ENCODE measurements around the gene ITM2A.

Gene ITM2A

GRCh38 chrX:79366873-79367749, at the start of gene ITM2A:
TSS of gene ITM2A (minus strand) at chrX:79367334. CDS start at chrX:79367215, 119 bp downstream.
- peak in 19 of 56 donors; percentile 0 to 36 (median 6) for DNase-seq

GRCh38 chrX:79415056-79415455, 47.9 kb upstream of the ITM2A start:
- DNase-seq: no peak

- DNase-seq: no peak
Measured at GRCh38 chrX:79413963-79414362, 46.8 kb upstream of the ITM2A start.

- peak in 1 of 56 donors; percentile 8 for DNase-seq
Measured at GRCh38 chrX:79412972-79413371, 45.8 kb upstream of the ITM2A start.

- DNase-seq: no peak
Measured at GRCh38 chrX:79412166-79412565, 45.0 kb upstream of the ITM2A start.

- DNase-seq: no peak
Measured at GRCh38 chrX:79409657-79410056, 42.5 kb upstream of the ITM2A start.

GRCh38 chrX:79408623-79409322, 41.6 kb upstream of the ITM2A start:
- no peak for DNase-seq

GRCh38 chrX:79400623-79401022, 33.5 kb upstream of the ITM2A start:
- DNase-seq: no peak

GRCh38 chrX:79375340-79375739, 8.2 kb upstream of the ITM2A start:
- no peak for DNase-seq

- no peak for DNase-seq
Measured at GRCh38 chrX:79371640-79372039, 4.5 kb upstream of the ITM2A start.

GRCh38 chrX:79371101-79371500, 4.0 kb upstream of the ITM2A start:
- no peak for DNase-seq

GRCh38 chrX:79369871-79370270, 2.7 kb upstream of the ITM2A start:
- no peak for DNase-seq

GRCh38 chrX:79368441-79368840, 1.3 kb upstream of the ITM2A start:
- peak in 1 of 56 donors; percentile 0 for DNase-seq

GRCh38 chrX:79367907-79368306, 773 bp upstream of the ITM2A start:
- no peak for DNase-seq

GRCh38 chrX:79366556-79366872, 620 bp downstream of the ITM2A start:
- DNase-seq: peak in 1 of 56 donors; percentile 6

- no peak for DNase-seq
Measured at GRCh38 chrX:79365591-79365990, 1.5 kb downstream of the ITM2A start.

GRCh38 chrX:79364306-79364705, 2.8 kb downstream of the ITM2A start:
- DNase-seq: no peak

- DNase-seq: no peak
Measured at GRCh38 chrX:79361192-79361870, 5.8 kb downstream of the ITM2A start.

- DNase-seq: no peak
Measured at GRCh38 chrX:79336869-79337815, 30.0 kb downstream of the ITM2A start.

GRCh38 chrX:79330022-79330421, 37.1 kb downstream of the ITM2A start:
- DNase-seq: no peak

Data from amygdala (tissue), 56 donors.